Ascending aorta (tissue), 2 donors: Measurements from ENCODE around the gene NOTO. TPM values are rescaled to one million over a fixed set of nuclear protein-coding genes. Genes with fewer than 3 reads are reported as not detected.

Experiments used
- DNase-seq, 2 donors: peaks; one replicate each; pipeline ENCODE4 v3.0.0-alpha.2; 2019; ENCODE audit warnings: low spot score in 2 of 2
- H3K27ac ChIP-seq, 2 donors: fragments of 200-600 bp; sonication (generic); one replicate each; pipeline ENCODE4 v1.5.1; 2016 to 2017; ENCODE audit warnings: mild to moderate bottlenecking in 1 of 2
- H3K27me3 ChIP-seq: fragments of 200-600 bp; sonication (generic); one replicate; pipeline ENCODE4 v1.5.1; 2017
- H3K36me3 ChIP-seq, 2 donors: fragments of 200-600 bp; sonication (generic); one replicate each; pipeline ENCODE4 v1.5.1; 2016
- H3K4me1 ChIP-seq, 2 donors: fragments of 200-600 bp; sonication (generic); one replicate each; pipeline ENCODE4 v1.5.1; 2016 to 2017; ENCODE audit warnings: mild to moderate bottlenecking in 1 of 2
- H3K4me3 ChIP-seq, 2 donors: fragments of 200-600 bp; sonication (generic); one replicate each; pipeline ENCODE4 v1.5.1; 2016 to 2017; ENCODE audit warnings: mild to moderate bottlenecking in 1 of 2
- H3K9me3 ChIP-seq, 2 donors: fragments of 200-600 bp; sonication (generic); one replicate each; pipeline ENCODE4 v1.5.1; 2016
- intact Hi-C: fragments of 100-400 bp; cut with DNase I; formaldehyde crosslinking; loops from one replicate; pipeline ENCODE4 v1.15.1; 2023
- total RNA-seq: library from RNA; depleted of rRNA; stranded (reverse); fragments of >200 nt; gene quantifications from one replicate; pipeline ENCODE4 v1.1.0, GENCODE V29; 2016
- TF ChIP-seq, protein P1 (sequence below), 3 experiments: fragments of 200-600 bp in 2 of 3; fragments of 450-650 bp in 1 of 3; sonication (generic) in 2 of 3; IDR thresholded peaks; one replicate each; pipeline ENCODE4 v1.5.1; 2016 to 2019; ENCODE audit warnings: antibody characterized with exemption in 3 of 3, mild to moderate bottlenecking in 1 of 3, moderate library complexity in 1 of 3

Gene NOTO
- total RNA-seq, 1 donor from 2014 or later: not detected

DNA sequence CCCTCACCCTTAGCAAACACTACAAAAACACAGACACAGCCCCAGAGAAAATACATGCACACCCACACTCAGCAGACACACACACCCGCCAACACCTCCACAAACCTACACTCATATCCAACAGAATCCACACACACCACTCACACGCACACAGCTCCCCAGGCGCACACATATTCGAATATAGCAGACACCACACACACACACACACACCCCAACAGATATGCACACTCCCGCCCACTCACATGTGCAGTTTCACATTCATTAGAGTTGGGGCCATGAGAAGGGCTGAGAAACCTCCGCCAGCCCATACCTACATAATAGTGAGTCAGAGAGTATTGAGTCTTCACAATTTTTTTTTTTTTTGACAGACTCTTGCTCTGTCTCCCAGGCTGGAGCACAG lies 29.4 kb upstream of the NOTO start:
- Histone ChIP-seq H3K4me1 (peaks cover 9 to 19% of the 10 kb centered on the region in 2 donors), H3K27ac (no peak overlapping the region), H3K27me3 (no peaks in the 10 kb centered on the region), H3K9me3 (no peaks in the 10 kb centered on the region), H3K36me3 (no peaks in the 10 kb centered on the region), H3K4me3 (no peak overlapping the region)
- intact Hi-C loops: loop anchor here (10.0 kb wide), 1 partner anchor 398 kb away; no protein-coding TSS in a partner anchor
- TF ChIP-seq, protein P1, sequence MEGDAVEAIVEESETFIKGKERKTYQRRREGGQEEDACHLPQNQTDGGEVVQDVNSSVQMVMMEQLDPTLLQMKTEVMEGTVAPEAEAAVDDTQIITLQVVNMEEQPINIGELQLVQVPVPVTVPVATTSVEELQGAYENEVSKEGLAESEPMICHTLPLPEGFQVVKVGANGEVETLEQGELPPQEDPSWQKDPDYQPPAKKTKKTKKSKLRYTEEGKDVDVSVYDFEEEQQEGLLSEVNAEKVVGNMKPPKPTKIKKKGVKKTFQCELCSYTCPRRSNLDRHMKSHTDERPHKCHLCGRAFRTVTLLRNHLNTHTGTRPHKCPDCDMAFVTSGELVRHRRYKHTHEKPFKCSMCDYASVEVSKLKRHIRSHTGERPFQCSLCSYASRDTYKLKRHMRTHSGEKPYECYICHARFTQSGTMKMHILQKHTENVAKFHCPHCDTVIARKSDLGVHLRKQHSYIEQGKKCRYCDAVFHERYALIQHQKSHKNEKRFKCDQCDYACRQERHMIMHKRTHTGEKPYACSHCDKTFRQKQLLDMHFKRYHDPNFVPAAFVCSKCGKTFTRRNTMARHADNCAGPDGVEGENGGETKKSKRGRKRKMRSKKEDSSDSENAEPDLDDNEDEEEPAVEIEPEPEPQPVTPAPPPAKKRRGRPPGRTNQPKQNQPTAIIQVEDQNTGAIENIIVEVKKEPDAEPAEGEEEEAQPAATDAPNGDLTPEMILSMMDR (IDR thresholded peaks at IDR 0.05): no peak
- no peak for DNase-seq

DNA sequence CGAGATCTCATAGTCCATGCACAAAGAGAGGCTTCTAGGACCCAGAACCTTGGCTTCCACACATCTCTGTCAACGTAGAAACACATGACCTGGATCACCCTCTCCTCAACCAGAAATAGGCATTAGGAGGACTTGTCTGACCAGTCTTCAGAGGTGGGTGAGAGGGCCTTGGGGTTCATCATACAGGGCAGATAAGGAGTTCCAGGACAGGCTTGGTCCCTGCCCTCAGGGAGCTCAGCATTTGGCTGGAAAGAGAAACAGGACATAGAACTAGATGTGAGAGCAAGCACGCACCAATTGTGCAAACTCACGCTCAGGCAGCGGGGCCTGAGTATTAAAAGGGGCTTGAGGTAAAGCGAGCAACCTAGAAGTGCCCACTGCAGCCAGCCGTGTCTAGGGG lies 28.6 kb upstream of the NOTO start:
- H3K36me3 ChIP-seq: no peaks in the 10 kb centered on the region
- H3K4me1 ChIP-seq: peaks cover 9 to 19% of the 10 kb centered on the region in 2 donors
- no peak overlapping the region for H3K4me3 ChIP-seq
- intact Hi-C loops: loop anchor here (10.0 kb wide), 1 partner anchor 399 kb away; no protein-coding TSS in a partner anchor
- DNase-seq: no peak
- H3K27me3 ChIP-seq: no peaks in the 10 kb centered on the region
- H3K27ac ChIP-seq: no peak overlapping the region
- TF ChIP-seq, protein P1 (IDR thresholded peaks at IDR 0.05): no peak
- no peaks in the 10 kb centered on the region for H3K9me3 ChIP-seq

DNA sequence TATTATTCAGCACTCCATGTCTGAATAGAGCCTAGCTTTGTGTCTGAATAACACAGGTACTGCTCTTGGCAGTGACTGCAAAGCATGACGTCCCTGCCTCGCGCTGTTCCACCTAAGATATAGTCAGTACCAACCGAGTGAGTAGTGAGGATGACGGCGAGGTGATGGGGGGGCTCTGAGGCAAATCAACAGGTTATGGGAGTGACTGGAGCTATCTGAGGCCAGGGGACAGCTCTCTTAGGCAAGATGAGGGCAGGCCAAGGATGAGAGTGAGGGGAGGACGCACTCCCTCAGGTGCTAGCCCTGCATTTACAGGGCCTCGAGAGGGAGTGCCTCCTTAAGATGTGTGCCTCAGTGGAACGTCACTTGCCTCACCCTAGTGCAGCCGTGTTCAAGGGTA lies 28.1 kb upstream of the NOTO start:
- TF ChIP-seq, protein P1 (IDR thresholded peaks at IDR 0.05): no peak
- intact Hi-C loops: loop anchor here (10.0 kb wide), 1 partner anchor 399 kb away; no protein-coding TSS in a partner anchor
- Histone ChIP-seq H3K4me3 (no peak overlapping the region), H3K4me1 (peaks cover 9 to 19% of the 10 kb centered on the region in 2 donors), H3K36me3 (no peaks in the 10 kb centered on the region), H3K27me3 (no peaks in the 10 kb centered on the region), H3K27ac (no peak overlapping the region), H3K9me3 (no peaks in the 10 kb centered on the region)
- no peak for DNase-seq

DNA sequence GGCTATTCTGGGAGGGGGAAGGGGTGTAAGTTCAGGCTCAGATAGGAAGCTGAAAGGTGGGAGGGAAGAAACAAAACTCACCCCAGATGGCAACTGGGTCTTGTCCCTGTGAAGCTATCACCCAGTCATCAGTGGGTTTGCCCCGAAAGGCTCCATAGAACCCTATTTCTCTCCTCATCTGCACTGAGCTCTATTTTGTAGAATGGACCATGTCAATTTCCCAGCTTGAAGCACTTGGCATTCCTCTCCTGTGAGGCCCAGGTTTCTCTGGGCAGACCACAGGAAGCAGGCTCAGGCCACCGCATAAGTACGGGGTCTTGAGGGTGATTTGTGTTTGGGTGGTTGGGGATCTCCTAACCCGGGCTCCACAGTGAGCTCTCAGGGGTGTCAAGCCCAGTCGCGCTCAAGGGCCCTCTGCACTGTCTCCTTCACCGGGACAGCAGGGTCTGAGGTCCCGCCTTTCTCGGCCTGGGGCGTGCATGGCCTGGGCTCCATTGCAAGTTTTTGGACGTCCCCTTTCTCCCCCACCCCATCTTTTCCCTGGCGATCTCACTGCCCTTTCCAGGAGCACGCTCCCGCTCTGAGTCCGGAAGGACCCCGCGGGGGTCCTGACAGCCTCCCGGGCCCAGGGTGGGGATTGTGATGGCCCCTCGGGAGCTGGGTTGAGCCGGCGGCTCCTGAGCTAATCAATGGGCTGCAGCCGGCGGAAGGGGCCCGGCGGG lies 27.3 kb upstream of the NOTO start:
- peak overlapping the region in 1 of 2 donors; percentile 85 for H3K27ac ChIP-seq
- intact Hi-C loops: loop anchor here (5.0 to 10.0 kb wide), 3 partner anchors 103 to 400 kb away; partner anchors contain the start of gene SFXN5
- DNase-seq: no peak
- TF ChIP-seq, protein P1 (IDR thresholded peaks at IDR 0.05): peak in 1 of 3 experiments; percentile 10
- H3K9me3 ChIP-seq: no peaks in the 10 kb centered on the region
- no peaks in the 10 kb centered on the region for H3K27me3 ChIP-seq
- no peaks in the 10 kb centered on the region for H3K36me3 ChIP-seq
- H3K4me3 ChIP-seq: peak overlapping the region; percentile 46 to 83
- peaks cover 9 to 19% of the 10 kb centered on the region in 2 donors for H3K4me1 ChIP-seq

DNA sequence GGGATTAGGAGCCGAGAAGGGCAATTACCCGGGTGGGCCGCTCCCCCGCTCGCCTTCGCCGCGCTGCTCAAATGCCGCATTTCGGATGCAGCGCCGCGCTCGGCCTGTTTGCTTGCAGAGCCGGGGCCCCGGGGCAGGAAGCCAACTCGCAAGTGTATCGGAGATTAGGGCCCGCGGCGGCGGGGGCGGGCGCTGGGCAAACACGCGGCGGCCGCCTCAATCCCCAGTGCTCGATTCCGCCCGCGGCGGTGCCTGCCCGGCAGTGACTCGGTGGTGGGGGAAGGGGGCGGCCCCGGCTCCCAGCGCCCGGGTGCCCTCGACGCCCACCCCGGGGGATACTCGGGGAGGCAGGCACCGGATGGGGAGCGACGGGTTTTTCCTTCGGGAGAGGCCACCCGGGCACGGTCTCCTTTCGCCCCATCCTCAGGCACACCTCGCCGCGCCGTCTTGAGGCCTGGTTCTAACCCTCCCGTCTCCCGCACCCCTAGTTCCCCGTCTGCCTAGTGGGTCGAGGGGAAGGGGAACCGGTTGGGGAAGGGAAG lies 26.6 kb upstream of the NOTO start:
- TF ChIP-seq, protein P1 (IDR thresholded peaks at IDR 0.05): no peak
- H3K9me3 ChIP-seq: no peaks in the 10 kb centered on the region
- no peaks in the 10 kb centered on the region for H3K27me3 ChIP-seq
- DNase-seq: peak in 1 of 2 donors; percentile 88
- intact Hi-C loops: loop anchor here (2.0 to 10.0 kb wide), 5 partner anchors 19 to 401 kb away; partner anchors contain the start of genes RAB11FIP5 and SFXN5
- H3K27ac ChIP-seq: peak overlapping the region; percentile 59 to 85
- no peaks in the 10 kb centered on the region for H3K36me3 ChIP-seq
- H3K4me1 ChIP-seq: peaks cover 9 to 19% of the 10 kb centered on the region in 2 donors
- peak overlapping the region; percentile 46 to 83 for H3K4me3 ChIP-seq
